Measurements from ENCODE around the gene TSPY8.
"Not testable (repeated sequence)": the region's sequence is repeated elsewhere in the genome, so short reads cannot be mapped to it uniquely, and the experiment has no call there.

TSPY8 gene

DNA sequence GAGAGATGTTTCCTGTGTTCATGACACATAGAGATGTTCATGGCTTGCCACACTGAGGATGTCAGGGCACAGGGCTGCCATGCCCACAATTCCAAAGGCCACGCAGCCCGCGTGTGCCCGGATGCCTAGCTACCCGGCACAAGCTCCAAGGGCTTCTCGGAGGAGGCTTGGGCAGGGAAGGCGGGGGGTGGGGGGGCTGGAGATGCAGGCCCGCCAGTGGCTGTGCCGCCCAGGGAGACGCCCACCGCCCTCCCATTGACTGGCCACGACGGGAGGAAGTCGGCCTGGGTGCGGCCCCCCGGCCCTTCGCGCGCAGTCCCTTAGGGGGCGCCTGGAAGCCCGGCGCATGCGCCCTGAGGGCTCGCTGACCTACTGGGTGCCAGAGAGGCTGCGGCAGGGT, at the start of gene TSPY8:
TSS of gene TSPY8 (plus strand) at position 301 of the 400 bp plus-strand sequence. CDS start at position 347, 46 bp downstream.
- DNase-seq (ENCODE audit: low read depth): not testable (repeated sequence)

- no peak for DNase-seq (ENCODE audit: low read depth)
Measured at GRCh38 chrY:9320996-9321395, 36.6 kb upstream of the TSPY8 start.

- not testable (repeated sequence) for DNase-seq (ENCODE audit: low read depth)
Measured at GRCh38 chrY:9337164-9337563, 20.4 kb upstream of the TSPY8 start, which contains the start of gene TSPY4. Gene TSPY4 (plus strand): TSS chrY:9337464. CDS start chrY:9337510, 46 bp downstream.

- DNase-seq (ENCODE audit: low read depth): not testable (repeated sequence)
Measured at GRCh38 chrY:9396527-9396926, 38.9 kb downstream of the TSPY8 start.

DNA sequence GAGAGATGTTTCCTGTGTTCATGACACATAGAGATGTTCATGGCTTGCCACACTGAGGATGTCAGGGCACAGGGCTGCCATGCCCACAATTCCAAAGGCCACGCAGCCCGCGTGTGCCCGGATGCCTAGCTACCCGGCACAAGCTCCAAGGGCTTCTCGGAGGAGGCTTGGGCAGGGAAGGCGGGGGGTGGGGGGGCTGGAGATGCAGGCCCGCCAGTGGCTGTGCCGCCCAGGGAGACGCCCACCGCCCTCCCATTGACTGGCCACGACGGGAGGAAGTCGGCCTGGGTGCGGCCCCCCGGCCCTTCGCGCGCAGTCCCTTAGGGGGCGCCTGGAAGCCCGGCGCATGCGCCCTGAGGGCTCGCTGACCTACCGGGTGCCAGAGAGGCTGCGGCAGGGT, 40.5 kb downstream of the TSPY8 start, which contains the start of gene TSPY3:
TSS of gene TSPY3 (plus strand) at position 301 of the 400 bp plus-strand sequence. CDS start at position 347, 46 bp downstream.
- DNase-seq (ENCODE audit: low read depth): not testable (repeated sequence)
